ENCODE data around the gene INHBC.

The INHBC gene

GRCh38 chr12:57469296-57470164, 34.9 kb downstream of the INHBC start:
- DNase-seq, result no peak

- no peak for DNase-seq
Measured at GRCh38 chr12:57470286-57470969, 35.8 kb downstream of the INHBC start.

- no peak for DNase-seq
Measured at GRCh38 chr12:57470970-57471656, 36.5 kb downstream of the INHBC start.

GRCh38 chr12:57471661-57472060, 37.1 kb downstream of the INHBC start:
- no peak for DNase-seq

GRCh38 chr12:57472391-57472790, 37.8 kb downstream of the INHBC start:
- DNase-seq, result no peak

GRCh38 chr12:57473392-57473791, 38.8 kb downstream of the INHBC start:
- DNase-seq, result no peak

- no peak for DNase-seq
Measured at GRCh38 chr12:57473886-57474285, 39.3 kb downstream of the INHBC start.

GRCh38 chr12:57474430-57474829, 39.8 kb downstream of the INHBC start:
- DNase-seq, result no peak

GRCh38 chr12:57474862-57475261, 40.3 kb downstream of the INHBC start:
- DNase-seq, result no peak

GRCh38 chr12:57475271-57476161, 40.9 kb downstream of the INHBC start:
- peak; percentile 10 for DNase-seq

- DNase-seq, result peak; percentile 28
Measured at GRCh38 chr12:57476162-57476992, 41.8 kb downstream of the INHBC start.

GRCh38 chr12:57476993-57477709, 42.6 kb downstream of the INHBC start:
- DNase-seq, result no peak

GRCh38 chr12:57477710-57478681, 43.4 kb downstream of the INHBC start:
- DNase-seq, result no peak

GRCh38 chr12:57479043-57479375, 44.4 kb downstream of the INHBC start:
- DNase-seq, result no peak

GRCh38 chr12:57479376-57480115, 45.0 kb downstream of the INHBC start, which contains the start of gene ARHGAP9:
TSS of gene ARHGAP9 (minus strand) at chr12:57479866. CDS start at chr12:57479406, 460 bp downstream.
- DNase-seq, result no peak

- DNase-seq, result no peak
Measured at GRCh38 chr12:57481671-57482070, 47.1 kb downstream of the INHBC start.

GRCh38 chr12:57483466-57483865, 48.9 kb downstream of the INHBC start:
- DNase-seq, result no peak

- no peak for DNase-seq
Measured at GRCh38 chr12:57485695-57486094, 51.1 kb downstream of the INHBC start.

- DNase-seq, result no peak
Measured at GRCh38 chr12:57487055-57487596, 52.5 kb downstream of the INHBC start.
